Measurements from ENCODE around the gene LPCAT1. TPM values are rescaled to one million over a fixed set of nuclear protein-coding genes. Genes with fewer than 3 reads are reported as not detected.
A peak's percentile ranks its signal among the peaks of the same experiment; 100 is the strongest.

Gene LPCAT1
- total RNA-seq, 1 experiment from 2014 or later = 75.0 TPM

- TSS peak; percentile 32 for BruUV-seq (replicated peaks)
- DNase-seq (ENCODE audit: low read depth, low spot score) (no peak), ATAC-seq (no peak)
- Histone ChIP-seq H3K79me2 (ENCODE audit: insufficient read depth, low read length) (no peaks in the 10 kb centered on the region), H2AFZ (ENCODE audit: low read depth, low read length, poor library complexity, severe bottlenecking) (no peak overlapping the region), H3K9ac (ENCODE audit: low read length) (no peak overlapping the region), H3K4me1 (ENCODE audit: control insufficient read depth in 1 of 2, insufficient read depth in 2 of 2, low read length in 2 of 2) (no peaks in the 10 kb centered on the region), H3K4me2 (ENCODE audit: low read length) (no peak overlapping the region), H3K9me2 (ENCODE audit: insufficient read depth) (no peaks in the 10 kb centered on the region), H3K27me3 (ENCODE audit: insufficient read depth, low read length) (no peaks in the 10 kb centered on the region), H3K9me3 (ENCODE audit: control insufficient read depth in 1 of 2, insufficient read depth in 1 of 2, low read depth in 1 of 2, low read length in 2 of 2) (no peaks in the 10 kb centered on the region), H3K27ac (ENCODE audit: low read depth, low read length) (no peak overlapping the region), H3K36me3 (ENCODE audit: control insufficient read depth in 1 of 2, insufficient read depth in 2 of 2, low read length in 2 of 2) (peaks cover 12 to 30% of the 10 kb centered on the region in 2 experiments; a peak in 3 of 4 replicates), H4K20me1 (ENCODE audit: insufficient read depth) (no peaks in the 10 kb centered on the region), H3K4me3 (replicated peaks in 1 of 2; ENCODE audit: low read depth in 1 of 2, low read length in 2 of 2) (no peak overlapping the region)
- ChIA-PET POLR2A (no interaction called here), RAD21 (ENCODE audit: low non-redundant PET in 1 of 2, low total read pairs in 2 of 2, uncharacterized antibody in 2 of 2, unreplicated experiment in 2 of 2) (no interaction called here), CTCF (no interaction called here)
- intact Hi-C loops (cut with micrococcal nuclease) = loop anchor here (1.0 to 5.0 kb wide), 2 partner anchors 124 to 163 kb away; no protein-coding TSS in a partner anchor
- TF ChIP-seq ATF3 (IDR thresholded peaks at IDR 0.05) = no peak
- no peak for TF ChIP-seq REST (IDR thresholded peaks at IDR 0.05; ENCODE audit: low read depth)
- no peak for TF ChIP-seq EZH2 (IDR thresholded peaks at IDR 0.05)
- no peak for TF ChIP-seq SRF (IDR thresholded peaks at IDR 0.05; ENCODE audit: low read depth)
- TF ChIP-seq SIN3A (IDR thresholded peaks at IDR 0.05; ENCODE audit: low read depth) = no peak
Measured at GRCh38 chr5:1478271-1479035, 45.3 kb downstream of the LPCAT1 start.

All from HCT116 (cell line).